ENCODE data around the gene SERPINE2. TPM values are rescaled to one million over a fixed set of nuclear protein-coding genes. Genes with fewer than 3 reads are reported as not detected.

SERPINE2 gene
- 113 and 177 TPM in 2 replicates for total RNA-seq

DNA sequence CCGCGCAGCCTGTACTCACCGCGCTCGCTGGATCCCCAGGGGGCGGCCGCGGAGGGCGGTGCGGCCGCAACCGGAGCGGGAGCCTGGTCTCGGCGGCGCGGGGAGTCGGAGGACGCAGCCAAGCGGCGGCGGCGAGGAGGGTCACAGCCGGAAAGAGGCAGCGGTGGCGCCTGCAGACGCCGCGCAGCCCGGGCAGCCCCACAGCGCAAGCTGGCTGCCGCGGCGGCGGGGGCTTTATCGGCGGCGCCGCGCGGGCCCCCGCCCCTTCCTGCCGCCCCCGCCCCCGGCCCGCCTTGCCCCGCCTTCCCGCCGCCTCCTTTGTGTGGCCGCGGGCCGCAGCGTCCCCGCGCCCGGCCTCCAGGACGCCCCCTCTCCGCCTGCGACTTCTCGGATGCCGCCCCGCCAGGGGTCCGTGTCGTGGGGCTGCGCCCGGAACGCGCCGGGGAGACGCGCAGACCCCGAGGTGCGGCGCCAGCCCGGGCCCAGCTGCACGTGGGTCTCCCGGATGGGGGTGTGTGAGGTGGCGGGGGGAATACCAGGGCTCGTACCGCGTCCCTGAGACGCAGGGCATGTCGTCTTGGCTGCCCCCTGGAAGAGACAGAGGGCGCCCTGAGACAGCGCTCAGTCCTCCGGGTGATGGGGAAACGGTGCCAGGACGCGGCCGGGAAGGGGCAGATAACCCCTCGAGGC, at the start of gene SERPINE2:
Gene SERPINE2 (minus strand): TSS at position 207 of the 690 bp plus-strand sequence. CDS start 37,386 bp downstream, outside the sequence.

DNA sequence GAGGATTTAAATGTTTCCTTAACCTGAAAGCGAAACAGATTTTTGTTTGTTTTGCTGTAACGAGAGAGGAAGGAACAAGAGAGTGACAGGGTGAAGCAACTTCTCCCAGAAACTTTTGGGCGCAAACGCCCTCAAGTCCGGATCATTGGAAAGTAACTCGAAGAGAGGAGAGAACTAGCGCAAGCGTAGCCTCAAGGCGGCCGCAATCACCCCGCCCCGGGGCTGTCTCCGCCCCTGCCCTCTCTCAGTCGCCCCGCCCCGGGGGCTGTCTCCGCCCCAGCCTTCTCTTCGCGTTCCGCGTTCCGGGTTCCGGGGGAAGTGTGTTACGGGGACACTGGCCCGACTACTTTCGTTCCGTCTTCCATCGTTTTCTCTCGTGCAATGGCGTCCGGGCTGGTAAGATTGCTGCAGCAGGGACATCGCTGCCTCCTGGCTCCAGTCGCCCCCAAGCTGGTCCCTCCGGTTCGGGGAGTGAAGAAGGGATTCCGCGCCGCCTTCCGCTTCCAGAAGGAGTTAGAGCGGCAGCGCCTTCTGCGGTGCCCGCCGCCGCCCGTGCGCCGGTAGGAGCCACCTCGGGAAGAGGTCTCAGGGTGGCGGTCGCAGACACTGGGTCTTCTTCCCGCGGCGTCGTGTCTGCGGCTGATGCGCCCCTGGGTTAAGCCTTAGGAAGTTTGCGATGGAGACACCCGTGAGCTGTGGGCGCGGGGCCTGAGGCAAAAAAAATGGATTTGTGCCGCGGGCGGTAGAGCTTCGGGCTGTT, 81.8 kb downstream of the SERPINE2 start, which contains the start of gene MRPL44:
Gene MRPL44 (plus strand): TSS at position 372 of the 760 bp plus-strand sequence. CDS start 10 bp downstream, at position 382.

GRCh38 chr2:223944703-223945531, 94.2 kb downstream of the SERPINE2 start, which contains the start of gene WDFY1:
WDFY1 (minus strand) TSS chr2:223945335; CDS start chr2:223945284, 51 bp downstream.

Other genes starting within 250 kb of the SERPINE2 start
- 2.0 and 10.4 TPM in 2 replicates for gene AP1S3, start 201.7 kb downstream of the SERPINE2 start, total RNA-seq
- gene WDFY1, start 94.0 kb downstream of the SERPINE2 start, total RNA-seq: 46.8 and 61.2 TPM in 2 replicates
- 27.4 and 31.1 TPM in 2 replicates for gene MRPL44, start 81.8 kb downstream of the SERPINE2 start, total RNA-seq